Progenitor cell of endocrine pancreas (in vitro differentiated cells): ENCODE data around the gene ZNF783. TPM values are rescaled to one million over a fixed set of nuclear protein-coding genes. Genes with fewer than 3 reads are reported as not detected.

ENCODE experiments used
- DNase-seq: peaks from one replicate; pipeline ENCODE4 v3.0.0; 2021; ENCODE audit warnings: low spot score; ENCODE audit not compliant: unreplicated experiment
- H3K27ac Mint-ChIP-seq: 2 replicates; pipeline ENCODE4 v1.8.0; 2021; ENCODE audit warnings: mild to moderate bottlenecking, moderate library complexity, mixed read lengths
- H3K27me3 Mint-ChIP-seq: 2 replicates; pipeline ENCODE4 v1.8.0; 2021; ENCODE audit warnings: mixed read lengths
- H3K36me3 Mint-ChIP-seq: 2 replicates; pipeline ENCODE4 v1.8.0; 2022; ENCODE audit warnings: mixed read lengths; ENCODE audit not compliant: insufficient read depth
- H3K4me1 Mint-ChIP-seq: 2 replicates; pipeline ENCODE4 v1.8.0; 2021; ENCODE audit warnings: low read depth, mixed read lengths
- H3K4me3 Mint-ChIP-seq: 2 replicates; pipeline ENCODE4 v1.8.0; 2021; ENCODE audit warnings: low read depth, mild to moderate bottlenecking, moderate library complexity, mixed read lengths
- H3K9me3 Mint-ChIP-seq: 2 replicates; pipeline ENCODE4 v1.8.0; 2021; ENCODE audit warnings: low read depth, mixed read lengths
- total RNA-seq: library from RNA; stranded (reverse); gene quantifications from 2 replicates; pipeline ENCODE4 v1.2.1, GENCODE V29; 2021
- TF ChIP-seq, protein P1 (sequence below): fragments of 200-600 bp; sonication (generic); IDR thresholded peaks from one replicate; pipeline ENCODE4 v1.5.0; 2021; ENCODE audit warnings: antibody characterized with exemption, mild to moderate bottlenecking; ENCODE audit not compliant: unreplicated experiment

ZNF783 gene
- total RNA-seq, 1 donor from 2014 or later: 18.5 TPM

DNA sequence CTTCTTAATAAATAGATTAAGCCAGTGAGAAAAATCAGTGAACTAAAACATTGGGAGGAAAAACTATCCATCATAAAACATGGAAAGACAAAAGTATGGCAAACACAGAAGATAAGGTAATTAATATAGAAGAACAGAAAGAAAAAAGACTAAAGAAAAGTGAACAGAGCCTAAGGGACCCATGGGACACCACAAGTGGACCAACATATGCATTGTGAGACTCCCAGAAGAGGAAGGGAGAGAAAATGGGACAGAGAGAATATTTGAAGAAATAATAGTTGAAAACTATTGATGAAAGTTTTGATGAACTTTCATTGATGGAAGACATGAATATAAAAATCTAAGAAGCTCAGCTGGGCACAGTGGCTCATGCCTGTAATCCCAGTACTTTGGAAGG lies 71.3 kb downstream of the ZNF783 start:
- H3K27ac Mint-ChIP-seq: no peak overlapping the region
- H3K4me1 Mint-ChIP-seq: peaks cover 10% of the 10 kb centered on the region

DNA sequence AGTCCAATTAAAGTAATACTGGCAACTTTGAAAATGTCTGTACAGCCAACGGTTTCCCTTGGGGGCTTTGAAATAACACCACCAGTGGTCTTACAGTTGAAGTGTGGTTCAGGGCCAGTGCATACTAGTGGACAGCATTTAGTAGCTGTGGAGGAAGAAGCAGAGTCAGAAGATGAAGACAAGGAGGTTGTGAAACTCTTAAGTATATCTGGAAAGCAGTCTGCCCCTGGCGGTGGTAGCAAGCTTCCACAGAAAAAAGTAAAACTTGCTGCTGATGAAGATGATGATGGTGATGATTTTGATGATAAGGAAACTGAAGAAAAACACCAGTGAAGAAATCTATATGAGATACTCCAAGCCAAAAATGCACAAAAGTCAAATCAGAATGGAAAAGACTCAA lies 72.2 kb downstream of the ZNF783 start:
- H3K4me3 Mint-ChIP-seq: no peak overlapping the region
- no peaks in the 10 kb centered on the region for H3K36me3 Mint-ChIP-seq
- H3K9me3 Mint-ChIP-seq: peaks cover 11% of the 10 kb centered on the region
- DNase-seq: no peak
- H3K4me1 Mint-ChIP-seq: peaks cover 7% of the 10 kb centered on the region
- TF ChIP-seq, protein P1, sequence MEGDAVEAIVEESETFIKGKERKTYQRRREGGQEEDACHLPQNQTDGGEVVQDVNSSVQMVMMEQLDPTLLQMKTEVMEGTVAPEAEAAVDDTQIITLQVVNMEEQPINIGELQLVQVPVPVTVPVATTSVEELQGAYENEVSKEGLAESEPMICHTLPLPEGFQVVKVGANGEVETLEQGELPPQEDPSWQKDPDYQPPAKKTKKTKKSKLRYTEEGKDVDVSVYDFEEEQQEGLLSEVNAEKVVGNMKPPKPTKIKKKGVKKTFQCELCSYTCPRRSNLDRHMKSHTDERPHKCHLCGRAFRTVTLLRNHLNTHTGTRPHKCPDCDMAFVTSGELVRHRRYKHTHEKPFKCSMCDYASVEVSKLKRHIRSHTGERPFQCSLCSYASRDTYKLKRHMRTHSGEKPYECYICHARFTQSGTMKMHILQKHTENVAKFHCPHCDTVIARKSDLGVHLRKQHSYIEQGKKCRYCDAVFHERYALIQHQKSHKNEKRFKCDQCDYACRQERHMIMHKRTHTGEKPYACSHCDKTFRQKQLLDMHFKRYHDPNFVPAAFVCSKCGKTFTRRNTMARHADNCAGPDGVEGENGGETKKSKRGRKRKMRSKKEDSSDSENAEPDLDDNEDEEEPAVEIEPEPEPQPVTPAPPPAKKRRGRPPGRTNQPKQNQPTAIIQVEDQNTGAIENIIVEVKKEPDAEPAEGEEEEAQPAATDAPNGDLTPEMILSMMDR: no peak
- H3K27ac Mint-ChIP-seq: no peak overlapping the region
- no peaks in the 10 kb centered on the region for H3K27me3 Mint-ChIP-seq

More for the DNA sequence above, 71.3 kb downstream of the ZNF783 start:
- TF ChIP-seq, protein P1: no peak
- no peak for DNase-seq
- no peaks in the 10 kb centered on the region for H3K27me3 Mint-ChIP-seq
- H3K9me3 Mint-ChIP-seq: peaks cover 11% of the 10 kb centered on the region
- H3K36me3 Mint-ChIP-seq: no peaks in the 10 kb centered on the region
- H3K4me3 Mint-ChIP-seq: no peak overlapping the region

Other genes with a start within 250 kb of the ZNF783 start
- gene PDIA4, start 233.7 kb upstream of the ZNF783 start, total RNA-seq: 238 TPM in 2 replicates
- gene ZNF786, start 171.5 kb upstream of the ZNF783 start, total RNA-seq: 18.0 and 20.6 TPM in 2 replicates
- 5.3 and 8.0 TPM in 2 replicates for gene ZNF425, start 135.9 kb upstream of the ZNF783 start, total RNA-seq
- gene ZNF398, start 114.7 kb upstream of the ZNF783 start, total RNA-seq: 16.7 and 17.5 TPM in 2 replicates
- 47.0 and 53.5 TPM in 2 replicates for gene ZNF282, start 66.7 kb upstream of the ZNF783 start, total RNA-seq
- 19.4 and 19.5 TPM in 2 replicates for gene ZNF212, start 22.5 kb upstream of the ZNF783 start, total RNA-seq
- gene ZNF777, start 198.9 kb downstream of the ZNF783 start, total RNA-seq: 19.0 and 20.3 TPM in 2 replicates
- 25.6 and 26.7 TPM in 2 replicates for gene ZNF746, start 235.6 kb downstream of the ZNF783 start, total RNA-seq